Measurements from ENCODE around the gene ADGRG1. TPM values are rescaled to one million over a fixed set of nuclear protein-coding genes. Genes with fewer than 3 reads are reported as not detected.
A peak's percentile ranks its signal among the peaks of the same experiment; 100 is the strongest.

Gene ADGRG1
- total RNA-seq, 6 experiments from 2014 or later, result 1.8 to 4.2 (median 3.4) TPM

- Histone ChIP-seq H3K36me3 (no peaks in the 10 kb centered on the region), H3K4me1 (peaks cover 0 to 6% (median 0%) of the 10 kb centered on the region in 4 donors), H3K9me3 (no peaks in the 10 kb centered on the region), H3K27me3 (no peaks in the 10 kb centered on the region), H3K27ac (no peak overlapping the region), H3K4me3 (no peak overlapping the region)
- intact Hi-C loops (cut with DNase I), result no loop called here
- ATAC-seq (no peak), DNase-seq (no peak)
- no peak for TF ChIP-seq POLR2A (IDR thresholded peaks at IDR 0.05)
- TF ChIP-seq, protein P1, sequence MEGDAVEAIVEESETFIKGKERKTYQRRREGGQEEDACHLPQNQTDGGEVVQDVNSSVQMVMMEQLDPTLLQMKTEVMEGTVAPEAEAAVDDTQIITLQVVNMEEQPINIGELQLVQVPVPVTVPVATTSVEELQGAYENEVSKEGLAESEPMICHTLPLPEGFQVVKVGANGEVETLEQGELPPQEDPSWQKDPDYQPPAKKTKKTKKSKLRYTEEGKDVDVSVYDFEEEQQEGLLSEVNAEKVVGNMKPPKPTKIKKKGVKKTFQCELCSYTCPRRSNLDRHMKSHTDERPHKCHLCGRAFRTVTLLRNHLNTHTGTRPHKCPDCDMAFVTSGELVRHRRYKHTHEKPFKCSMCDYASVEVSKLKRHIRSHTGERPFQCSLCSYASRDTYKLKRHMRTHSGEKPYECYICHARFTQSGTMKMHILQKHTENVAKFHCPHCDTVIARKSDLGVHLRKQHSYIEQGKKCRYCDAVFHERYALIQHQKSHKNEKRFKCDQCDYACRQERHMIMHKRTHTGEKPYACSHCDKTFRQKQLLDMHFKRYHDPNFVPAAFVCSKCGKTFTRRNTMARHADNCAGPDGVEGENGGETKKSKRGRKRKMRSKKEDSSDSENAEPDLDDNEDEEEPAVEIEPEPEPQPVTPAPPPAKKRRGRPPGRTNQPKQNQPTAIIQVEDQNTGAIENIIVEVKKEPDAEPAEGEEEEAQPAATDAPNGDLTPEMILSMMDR (IDR thresholded peaks at IDR 0.05), result no peak
- 71% methylated on average over 9 of the region's 11 CpGs for WGBS (ENCODE audit: insufficient coverage, low coverage, low lambda C conversion rate, missing lambda C conversion rate)
These were observed 14.0 kb downstream of the ADGRG1 start for GRCh38 chr16:57642160-57643135.

DNA sequence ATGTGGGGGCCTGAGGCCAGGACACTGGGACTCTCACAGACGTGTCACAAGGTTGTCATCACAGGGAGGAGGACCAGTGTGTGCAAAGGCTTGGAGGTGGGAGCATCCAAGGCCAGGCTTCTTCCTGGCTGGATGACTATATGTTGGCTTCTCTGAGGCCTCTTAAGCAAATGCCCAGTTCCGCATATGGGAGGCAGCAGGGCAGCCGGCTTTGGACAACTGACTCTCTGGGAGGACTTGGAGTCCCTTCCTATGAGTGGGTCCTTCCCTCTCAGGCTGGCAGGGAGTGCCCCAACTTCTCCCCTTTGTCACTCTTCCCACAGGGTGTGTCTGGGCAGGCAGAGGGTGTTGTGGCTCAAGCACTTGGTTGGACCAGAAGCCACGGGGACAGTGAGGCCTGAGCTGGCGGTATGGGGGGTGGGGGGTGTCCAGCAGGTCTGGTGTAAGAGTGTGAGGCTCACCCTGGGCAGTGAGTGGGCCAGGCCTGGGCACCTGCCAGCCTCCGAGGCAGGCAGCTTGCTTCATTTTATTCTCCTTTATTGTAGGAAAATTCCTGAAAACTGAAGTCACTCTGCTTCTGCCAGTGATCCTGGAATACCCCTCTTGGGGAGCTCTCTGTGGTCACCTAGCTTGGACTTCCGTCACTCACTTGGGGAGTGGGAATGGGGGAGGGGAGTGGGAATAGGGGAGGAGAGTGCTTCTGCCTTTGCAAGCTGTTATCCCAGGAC lies 14.9 kb downstream of the ADGRG1 start:
- WGBS (ENCODE audit: insufficient coverage, low coverage, low lambda C conversion rate, missing lambda C conversion rate), result 49% methylated on average over 4 of the region's 7 CpGs
- no peak for DNase-seq
- H3K36me3 ChIP-seq, result no peaks in the 10 kb centered on the region
- no peaks in the 10 kb centered on the region for H3K27me3 ChIP-seq
- intact Hi-C loops (cut with DNase I), result no loop called here
- peak in 1 of 4 donors; percentile 10 for ATAC-seq
- H3K4me1 ChIP-seq, result peaks cover 0 to 4% (median 0%) of the 10 kb centered on the region in 4 donors
- H3K4me3 ChIP-seq, result no peak overlapping the region
- H3K9me3 ChIP-seq, result no peaks in the 10 kb centered on the region
- no peak for TF ChIP-seq POLR2A (IDR thresholded peaks at IDR 0.05)
- TF ChIP-seq, protein P1 (IDR thresholded peaks at IDR 0.05), result no peak
- H3K27ac ChIP-seq, result no peak overlapping the region

GRCh38 chr16:57643910-57644309 lies 15.5 kb downstream of the ADGRG1 start:
- H3K4me3 ChIP-seq, result no peak overlapping the region
- TF ChIP-seq, protein P1 (IDR thresholded peaks at IDR 0.05), result no peak
- no peak for TF ChIP-seq POLR2A (IDR thresholded peaks at IDR 0.05)
- no peak for DNase-seq
- WGBS (ENCODE audit: insufficient coverage, low coverage, low lambda C conversion rate, missing lambda C conversion rate), result 100% methylated on average over 1 of the region's 9 CpGs
- no peak overlapping the region for H3K27ac ChIP-seq
- H3K36me3 ChIP-seq, result no peaks in the 10 kb centered on the region
- H3K9me3 ChIP-seq, result no peaks in the 10 kb centered on the region
- no peaks in the 10 kb centered on the region for H3K4me1 ChIP-seq
- no peaks in the 10 kb centered on the region for H3K27me3 ChIP-seq
- intact Hi-C loops (cut with DNase I), result no loop called here
- ATAC-seq, result no peak

DNA sequence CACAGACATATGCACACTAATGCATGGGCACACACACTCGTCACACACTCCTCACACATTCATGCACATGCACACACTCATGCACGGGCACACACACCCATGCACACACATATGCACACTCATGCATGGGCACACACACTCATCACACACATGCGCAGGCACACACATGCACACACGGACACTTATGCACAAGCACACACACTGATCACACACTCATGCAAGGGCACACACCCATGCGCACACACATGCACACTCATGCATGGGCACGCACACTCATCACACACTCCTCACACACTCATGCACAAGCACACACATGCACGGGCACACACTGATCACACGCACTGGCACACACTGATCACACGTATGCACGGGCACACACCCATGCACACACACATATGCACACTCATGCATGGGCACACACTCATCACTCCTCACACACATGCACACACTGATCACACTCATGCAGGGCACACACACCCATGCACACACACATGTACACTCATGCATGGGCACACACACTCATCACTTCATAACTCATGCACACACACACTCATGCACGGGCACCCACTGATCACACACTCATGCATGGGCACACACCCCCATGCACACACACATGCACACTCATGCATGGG lies 16.1 kb downstream of the ADGRG1 start:
- 85% methylated on average over 11 of the region's 11 CpGs for WGBS (ENCODE audit: insufficient coverage, low coverage, low lambda C conversion rate, missing lambda C conversion rate)
- intact Hi-C loops (cut with DNase I), result loop anchor here in 1 of 2 donors (5.0 kb wide), 2 partner anchors 52 to 67 kb away; no protein-coding TSS in a partner anchor
- Histone ChIP-seq H3K36me3 (no peaks in the 10 kb centered on the region), H3K27me3 (no peaks in the 10 kb centered on the region), H3K4me3 (no peak overlapping the region), H3K9me3 (no peaks in the 10 kb centered on the region), H3K27ac (no peak overlapping the region), H3K4me1 (no peaks in the 10 kb centered on the region)
- DNase-seq (no peak), ATAC-seq (no peak)
- TF ChIP-seq, protein P1 (IDR thresholded peaks at IDR 0.05), result no peak
- no peak for TF ChIP-seq POLR2A (IDR thresholded peaks at IDR 0.05)
